B cell (primary cell): ENCODE results near the gene CD59. TPM values are rescaled to one million over a fixed set of nuclear protein-coding genes. Genes with fewer than 3 reads are reported as not detected.
A peak's percentile ranks its signal among the peaks of the same experiment; 100 is the strongest.

Experiments used
- ATAC-seq: fragments of 200-7000 bp; cut with Tn5 transposase; one replicate; pipeline ENCODE4 v1.10.0; 2021; ENCODE audit warnings: low read depth, mild to moderate bottlenecking, moderate number of reproducible peaks, moderate library complexity
- CTCF ChIA-PET: fragments of 350-600 bp; sonication (Branson Sonifier 250); formaldehyde crosslinking; loops from one replicate; lab custom pipeline; 2021; ENCODE audit warnings: antibody characterized with exemption, inconsistent platforms; lab: Charles Lee
- POLR2A ChIA-PET: fragments of 350-600 bp; sonication (Branson Sonifier 250); formaldehyde crosslinking; loops from one replicate; lab custom pipeline; 2021; ENCODE audit warnings: antibody characterized with exemption; lab: Charles Lee
- DNase-seq: peaks from one replicate; pipeline ENCODE4 v3.0.0; 2013
- H2AFZ ChIP-seq: 2 replicates; pipeline ENCODE4 v1.6.1; 2012; ENCODE audit warnings: mild to moderate bottlenecking, low read depth, low read length; ENCODE audit not compliant: insufficient read depth, poor library complexity, severe bottlenecking
- H3K27ac ChIP-seq, 2 donors: 1 replicate in 1 of 2; 2 replicates in 1 of 2; pipeline ENCODE4 v1.5.1; 2012 to 2013; ENCODE audit warnings: low read length in 2 of 2, mild to moderate bottlenecking in 2 of 2, moderate library complexity in 1 of 2
- H3K27me3 ChIP-seq, 4 experiments: fragments of 200-600 bp in 1 of 4; sonication (generic) in 1 of 4; replicated peaks in 1 of 4; 1 replicate in 2 of 4; 2 replicates in 2 of 4; pipeline versions ENCODE4 v1.6.1 to v1.7.0; 2013 to 2016; ENCODE audit warnings: low read length in 3 of 4, mild to moderate bottlenecking in 2 of 4, mixed read lengths in 1 of 4, moderate library complexity in 1 of 4; ENCODE audit not compliant: insufficient read depth in 4 of 4, control insufficient read depth in 3 of 4; ENCODE audit errors: control extremely low read depth in 1 of 4
- H3K36me3 ChIP-seq, 2 experiments: replicated peaks in 1 of 2; 1 replicate in 1 of 2; 2 replicates in 1 of 2; pipeline versions ENCODE4 v1.6.1 to v1.7.1; 2013; ENCODE audit warnings: low read length in 1 of 2; ENCODE audit not compliant: insufficient read depth in 2 of 2, control insufficient read depth in 1 of 2; ENCODE audit errors: control extremely low read depth in 1 of 2, extremely low read depth in 1 of 2
- H3K4me1 ChIP-seq, 2 donors: fragments of 200-600 bp in 1 of 2; sonication (generic) in 1 of 2; 1 replicate in 1 of 2; 2 replicates in 1 of 2; pipeline versions ENCODE4 v1.5.1 to v1.6.1; 2013 to 2017; ENCODE audit warnings: low read length in 2 of 2; ENCODE audit not compliant: control insufficient read depth in 2 of 2, insufficient read depth in 2 of 2
- H3K4me2 ChIP-seq: replicated peaks from 2 replicates; pipeline ENCODE3; 2012; ENCODE audit warnings: mild to moderate bottlenecking, low read depth, low read length; ENCODE audit not compliant: poor library complexity, severe bottlenecking
- H3K4me3 ChIP-seq, 5 experiments: fragments of 200-600 bp in 1 of 5; sonication (generic) in 1 of 5; 1 replicate in 3 of 5; 2 replicates in 2 of 5; pipeline versions ENCODE4 v1.5.1 to v1.7.0; 2011 to 2016; ENCODE audit warnings: low read length in 4 of 5, mild to moderate bottlenecking in 4 of 5, low read depth in 2 of 5, control low read depth in 1 of 5, moderate library complexity in 1 of 5; ENCODE audit not compliant: insufficient read depth in 1 of 5; ENCODE audit errors: control extremely low read depth in 1 of 5, extremely low read depth in 1 of 5
- H3K79me2 ChIP-seq: fragments of 200-600 bp; sonication (generic); one replicate; pipeline ENCODE4 v1.6.0; 2016; ENCODE audit warnings: low read length; ENCODE audit not compliant: control insufficient read depth, insufficient read depth
- H3K9ac ChIP-seq: fragments of 200-600 bp; sonication (generic); 2 replicates; pipeline ENCODE4 v1.6.1; 2017; ENCODE audit warnings: mild to moderate bottlenecking, low read length, moderate library complexity
- H3K9me3 ChIP-seq, 3 donors: one replicate each; pipeline versions ENCODE4 v1.6.1 to v1.7.1; 2013; ENCODE audit warnings: low read length in 2 of 3; ENCODE audit not compliant: control insufficient read depth in 2 of 3, insufficient read depth in 1 of 3; ENCODE audit errors: control extremely low read depth in 1 of 3
- H4K20me1 ChIP-seq: 2 replicates; pipeline ENCODE4 v1.6.0; 2012; ENCODE audit warnings: mild to moderate bottlenecking, low read length; ENCODE audit not compliant: insufficient read depth, control insufficient read depth, poor library complexity, severe bottlenecking
- H3K27ac Mint-ChIP-seq: one replicate; pipeline ENCODE4 v1.8.0; 2021; ENCODE audit warnings: mixed read lengths
- H3K27me3 Mint-ChIP-seq: one replicate; pipeline ENCODE4 v1.8.0; 2021; ENCODE audit warnings: mixed read lengths
- H3K4me1 Mint-ChIP-seq: one replicate; pipeline ENCODE4 v1.8.0; 2021; ENCODE audit warnings: mixed read lengths
- H3K4me3 Mint-ChIP-seq: one replicate; pipeline ENCODE4 v1.8.0; 2021; ENCODE audit warnings: mixed read lengths
- H3K9me3 Mint-ChIP-seq: one replicate; pipeline ENCODE4 v1.8.0; 2022; ENCODE audit warnings: mixed read lengths; ENCODE audit not compliant: insufficient read depth
- CTCF ChIP-seq: fragments of 200-600 bp; IDR thresholded peaks from one replicate; pipeline ENCODE4 v1.8.0; 2022; ENCODE audit warnings: antibody characterized with exemption, mild to moderate bottlenecking
- EZH2 ChIP-seq: IDR thresholded peaks from 2 replicates; pipeline ENCODE4 v1.6.1; 2012; ENCODE audit warnings: borderline replicate concordance, low read depth, mild to moderate bottlenecking, moderate library complexity, low read length; ENCODE audit not compliant: insufficient read depth, poor library complexity, severe bottlenecking
- WGBS: methylation state at CpG from one replicate; pipeline ENCODE4 v1.1.5; 2013; ENCODE audit warnings: missing lambda C conversion rate; ENCODE audit not compliant: insufficient coverage; 5-methylcytosine and 5-hydroxymethylcytosine counted together
- intact Hi-C: fragments of 100-400 bp; cut with micrococcal nuclease; formaldehyde crosslinking; loops from one replicate; pipeline ENCODE4 v1.10.0; 2022
- polyA minus RNA-seq: library from RNA; depleted of rRNA, polyadenylated mRNA; stranded (reverse); fragments of >200 nt; gene quantifications from 2 replicates; pipeline ENCODE4 v1.2.3, GENCODE V29; 2012
- polyA plus RNA-seq: library from polyadenylated mRNA; depleted of rRNA; stranded (reverse); fragments of >200 nt; gene quantifications from 2 replicates; pipeline ENCODE4 v1.2.3, GENCODE V29; 2012
- total RNA-seq, 2 donors: library from RNA; stranded (reverse); fragments of 120-200 nt in 1 of 2; gene quantifications; 1 replicate in 1 of 2; 2 replicates in 1 of 2; pipeline versions ENCODE4 v1.2.3 to v1.2.4, GENCODE V29; 2013 to 2022

Gene CD59
- total RNA-seq = 41.3 and 44.5 TPM in 2 replicates
- total RNA-seq (2013) = 27.6 TPM
- 10.9 and 16.3 TPM in 2 replicates for polyA plus RNA-seq
- polyA minus RNA-seq = 4.3 and 13.6 TPM in 2 replicates

- H3K9me3 ChIP-seq = no peaks in the 10 kb centered on the region
- peaks cover 3% of the 10 kb centered on the region for H3K79me2 ChIP-seq
- H3K4me1 ChIP-seq = peaks cover 23 to 31% of the 10 kb centered on the region in 2 donors
- peak within 1 kb of the TSS; percentile 95 for H3K4me2 ChIP-seq
- WGBS = under 1% methylated on average over 45 of the region's 48 CpGs
- CTCF ChIA-PET = interaction anchor here (0.6 to 1.8 kb wide), 5 partner anchors 16 to 702 kb away, joined by 3 to 12 read pairs (median 4); no protein-coding TSS in a partner anchor
- intact Hi-C loops = loop anchor here (1.0 to 10.0 kb wide), 5 partner anchors 35 to 1929 kb away; partner anchors contain the start of genes FBXO3, HIPK3 and TRIM44
- peak within 1 kb of the TSS; percentile 61 to 89 (median 85) for H3K4me3 ChIP-seq
- no peaks in the 10 kb centered on the region for H4K20me1 ChIP-seq
- DNase-seq (peak; percentile 86), ATAC-seq (peak; percentile 82)
- POLR2A ChIA-PET = interaction anchor here (0.7 to 1.2 kb wide), 2 partner anchors 576 to 1153 kb away, joined by 4 to 5 read pairs; no protein-coding TSS in a partner anchor
- peak within 1 kb of the TSS; percentile 87 for H3K9ac ChIP-seq
- no peaks in the 10 kb centered on the region for H3K27me3 Mint-ChIP-seq
- H3K4me1 Mint-ChIP-seq = peaks cover 37% of the 10 kb centered on the region
- TF ChIP-seq EZH2 (no peak), CTCF (no peak)
- H3K27me3 ChIP-seq = no peaks in the 10 kb centered on the region
- H2AFZ ChIP-seq = peak within 1 kb of the TSS; percentile 83
- H3K36me3 ChIP-seq = no peaks in the 10 kb centered on the region
- peak within 1 kb of the TSS; percentile 84 for H3K27ac Mint-ChIP-seq
- peak within 1 kb of the TSS; percentile 57 to 70 for H3K27ac ChIP-seq
- peak within 1 kb of the TSS; percentile 92 for H3K4me3 Mint-ChIP-seq
- no peaks in the 10 kb centered on the region for H3K9me3 Mint-ChIP-seq
Measured at GRCh38 chr11:33736148-33736812, at the start of gene CD59. Gene CD59, minus strand, starts transcription at chr11:33736423. Its CDS starts 13,978 bp downstream, at chr11:33722445.

GRCh38 chr11:33785609-33786008 lies 49.4 kb upstream of the CD59 start:
- Mint-ChIP-seq H3K27ac (no peak overlapping the region), H3K27me3 (peaks cover 38% of the 10 kb centered on the region), H3K4me1 (no peaks in the 10 kb centered on the region), H3K4me3 (no peak overlapping the region), H3K9me3 (no peaks in the 10 kb centered on the region)
- Histone ChIP-seq H3K4me1 (no peaks in the 10 kb centered on the region), H3K4me2 (no peak overlapping the region), H3K9ac (no peak overlapping the region), H3K79me2 (no peaks in the 10 kb centered on the region), H3K27me3 (peaks cover 0 to 22% (median 13%) of the 10 kb centered on the region in 4 experiments), H3K36me3 (no peaks in the 10 kb centered on the region), H3K9me3 (no peaks in the 10 kb centered on the region), H3K4me3 (no peak overlapping the region), H2AFZ (no peak overlapping the region), H3K27ac (no peak overlapping the region), H4K20me1 (no peaks in the 10 kb centered on the region)
- TF ChIP-seq CTCF (no peak), EZH2 (no peak)
- no peak for DNase-seq
- 100% methylated on average over 1 of the region's 3 CpGs for WGBS
- intact Hi-C loops = no loop called here
- no peak for ATAC-seq
- ChIA-PET CTCF (interaction anchor here (1.0 kb wide), 2 partner anchors 21 to 78 kb away, joined by 3 to 8 read pairs; no protein-coding TSS in a partner anchor), POLR2A (no interaction called here)
